ENCODE measurements around the gene EDN1. TPM values are rescaled to one million over a fixed set of nuclear protein-coding genes. Genes with fewer than 3 reads are reported as not detected.

The EDN1 gene
- total and polyA plus RNA-seq, 2 of the 13 experiments (the other 11 are each of a cell fraction or from before 2014, with no cell fraction given): 0.15 to 1.2 TPM

GRCh38 chr6:12324099-12324498 lies 33.9 kb downstream of the EDN1 start (continued):
- TF ChIP-seq SP140L (CRISPR knock-in tag; IDR thresholded peaks at IDR 0.05; ENCODE audit: borderline replicate concordance): no peak
- TF ChIP-seq, protein P1, sequence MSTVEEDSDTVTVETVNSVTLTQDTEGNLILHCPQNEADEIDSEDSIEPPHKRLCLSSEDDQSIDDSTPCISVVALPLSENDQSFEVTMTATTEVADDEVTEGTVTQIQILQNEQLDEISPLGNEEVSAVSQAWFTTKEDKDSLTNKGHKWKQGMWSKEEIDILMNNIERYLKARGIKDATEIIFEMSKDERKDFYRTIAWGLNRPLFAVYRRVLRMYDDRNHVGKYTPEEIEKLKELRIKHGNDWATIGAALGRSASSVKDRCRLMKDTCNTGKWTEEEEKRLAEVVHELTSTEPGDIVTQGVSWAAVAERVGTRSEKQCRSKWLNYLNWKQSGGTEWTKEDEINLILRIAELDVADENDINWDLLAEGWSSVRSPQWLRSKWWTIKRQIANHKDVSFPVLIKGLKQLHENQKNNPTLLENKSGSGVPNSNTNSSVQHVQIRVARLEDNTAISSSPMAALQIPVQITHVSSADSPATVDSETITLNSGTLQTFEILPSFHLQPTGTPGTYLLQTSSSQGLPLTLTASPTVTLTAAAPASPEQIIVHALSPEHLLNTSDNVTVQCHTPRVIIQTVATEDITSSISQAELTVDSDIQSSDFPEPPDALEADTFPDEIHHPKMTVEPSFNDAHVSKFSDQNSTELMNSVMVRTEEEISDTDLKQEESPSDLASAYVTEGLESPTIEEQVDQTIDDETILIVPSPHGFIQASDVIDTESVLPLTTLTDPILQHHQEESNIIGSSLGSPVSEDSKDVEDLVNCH (CRISPR knock-in tag; IDR thresholded peaks at IDR 0.05): no peak
- TF ChIP-seq ZBTB8A (CRISPR knock-in tag; IDR thresholded peaks at IDR 0.05; ENCODE audit: borderline replicate concordance, low read depth): no peak
- 0 out of 2 replicates have a peak, but pooled peaks have one; percentile 59 for TF ChIP-seq ZNF766 (CRISPR knock-in tag; IDR thresholded peaks at IDR 0.05; ENCODE audit: borderline replicate concordance)
- peak; percentile 57; the same call in 1 of the 2 replicates for TF ChIP-seq ZKSCAN8 (CRISPR knock-in tag; IDR thresholded peaks at IDR 0.05; ENCODE audit: borderline replicate concordance)
- no peak for TF ChIP-seq ZNF468 (CRISPR knock-in tag; IDR thresholded peaks at IDR 0.05)
- TF ChIP-seq MAFF (IDR thresholded peaks at IDR 0.05; ENCODE audit: low read depth, low read length): peak; percentile 50
- TF ChIP-seq NR3C1 (CRISPR knock-in tag; IDR thresholded peaks at IDR 0.05): no peak
- 0 out of 2 replicates have a peak, but pooled peaks have one; percentile 36 for TF ChIP-seq AKNA (CRISPR knock-in tag; IDR thresholded peaks at IDR 0.05; ENCODE audit: borderline replicate concordance)
- no peak for TF ChIP-seq TRIM24 (CRISPR knock-in tag; IDR thresholded peaks at IDR 0.05)
- TF ChIP-seq SOX13 (IDR thresholded peaks at IDR 0.05): no peak
- TF ChIP-seq SOX13 (CRISPR knock-in tag; conservative IDR thresholded peaks at IDR 0.05 in 1 of 2, IDR thresholded peaks at IDR 0.05 in 1 of 2): peak in 1 of 2 experiments; percentile 77; a peak in 2 of 4 replicates
- TF ChIP-seq RFX3 (CRISPR knock-in tag; IDR thresholded peaks at IDR 0.05): no peak
- TF ChIP-seq ZSCAN22 (CRISPR knock-in tag; IDR thresholded peaks at IDR 0.05): no peak
- no peak for TF ChIP-seq TBP (CRISPR knock-in tag; IDR thresholded peaks at IDR 0.05)
- TF ChIP-seq KDM5B (CRISPR knock-in tag; IDR thresholded peaks at IDR 0.05; ENCODE audit: borderline replicate concordance): no peak
- peak; percentile 26; the same call in 1 of the 2 replicates for TF ChIP-seq STAG1 (CRISPR knock-in tag; IDR thresholded peaks at IDR 0.05)
- no peak for TF ChIP-seq MBNL3 (CRISPR knock-in tag; conservative IDR thresholded peaks at IDR 0.05)
- no peak for TF ChIP-seq HOXA5 (CRISPR knock-in tag; IDR thresholded peaks at IDR 0.05)
- 0 out of 2 replicates have a peak, but pooled peaks have one; percentile 56 for TF ChIP-seq ELK4 (CRISPR knock-in tag; IDR thresholded peaks at IDR 0.05; ENCODE audit: borderline replicate concordance)
- TF ChIP-seq SP1 (IDR thresholded peaks at IDR 0.05): no peak
- no peak for TF ChIP-seq SP1 (CRISPR knock-in tag; IDR thresholded peaks at IDR 0.05)
- peak; percentile 58; the same call in 1 of the 2 replicates for TF ChIP-seq TBX2 (CRISPR knock-in tag; IDR thresholded peaks at IDR 0.05; ENCODE audit: borderline replicate concordance)
